Upper lobe of left lung (tissue), 4 donors: ENCODE data around the gene COX20.

Experiments
- EP300 ChIP-seq, 4 donors: sonication (generic); formaldehyde crosslinking; IDR thresholded peaks; one replicate each; pipeline ENCODE4 v1.5.1; 2017; ENCODE audit warnings: antibody characterized with exemption in 4 of 4, control low read depth in 2 of 4
- POLR2A ChIP-seq, 4 donors: fragments of 450-650 bp; IDR thresholded peaks; one replicate each; pipeline ENCODE4 v1.5.1; 2016 to 2017; ENCODE audit warnings: antibody characterized with exemption in 4 of 4, mild to moderate bottlenecking in 2 of 4
- POLR2AphosphoS5 ChIP-seq, 2 donors: sonication (generic); formaldehyde crosslinking; IDR thresholded peaks; one replicate each; pipeline ENCODE4 v1.5.1; 2017; ENCODE audit warnings: antibody characterized with exemption in 2 of 2
- TF ChIP-seq, protein P1 (sequence below), 6 experiments: fragments of 450-650 bp in 4 of 6; fragments of 200-600 bp in 2 of 6; sonication (generic) in 2 of 6; IDR thresholded peaks; one replicate each; pipeline ENCODE4 v1.5.1; 2016 to 2019; ENCODE audit warnings: antibody characterized with exemption in 6 of 6

- TF ChIP-seq, protein P1, sequence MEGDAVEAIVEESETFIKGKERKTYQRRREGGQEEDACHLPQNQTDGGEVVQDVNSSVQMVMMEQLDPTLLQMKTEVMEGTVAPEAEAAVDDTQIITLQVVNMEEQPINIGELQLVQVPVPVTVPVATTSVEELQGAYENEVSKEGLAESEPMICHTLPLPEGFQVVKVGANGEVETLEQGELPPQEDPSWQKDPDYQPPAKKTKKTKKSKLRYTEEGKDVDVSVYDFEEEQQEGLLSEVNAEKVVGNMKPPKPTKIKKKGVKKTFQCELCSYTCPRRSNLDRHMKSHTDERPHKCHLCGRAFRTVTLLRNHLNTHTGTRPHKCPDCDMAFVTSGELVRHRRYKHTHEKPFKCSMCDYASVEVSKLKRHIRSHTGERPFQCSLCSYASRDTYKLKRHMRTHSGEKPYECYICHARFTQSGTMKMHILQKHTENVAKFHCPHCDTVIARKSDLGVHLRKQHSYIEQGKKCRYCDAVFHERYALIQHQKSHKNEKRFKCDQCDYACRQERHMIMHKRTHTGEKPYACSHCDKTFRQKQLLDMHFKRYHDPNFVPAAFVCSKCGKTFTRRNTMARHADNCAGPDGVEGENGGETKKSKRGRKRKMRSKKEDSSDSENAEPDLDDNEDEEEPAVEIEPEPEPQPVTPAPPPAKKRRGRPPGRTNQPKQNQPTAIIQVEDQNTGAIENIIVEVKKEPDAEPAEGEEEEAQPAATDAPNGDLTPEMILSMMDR (IDR thresholded peaks at IDR 0.05): no peak
- TF ChIP-seq POLR2AphosphoS5 (IDR thresholded peaks at IDR 0.05): no peak
- TF ChIP-seq POLR2A (IDR thresholded peaks at IDR 0.05): no peak
- no peak for TF ChIP-seq EP300 (IDR thresholded peaks at IDR 0.05)
Observed at GRCh38 chr1:244804841-244805240, 30.6 kb upstream of the COX20 start.
